Keratinocyte (primary cell): ENCODE data around the gene TBC1D14.

Experiments used
- CTCF ChIP-seq, 3 experiments: IDR thresholded peaks in 1 of 3; conservative IDR thresholded peaks in 1 of 3; optimal IDR thresholded peaks in 1 of 3; 2 replicates in 2 of 3; 3 replicates in 1 of 3; pipeline versions ENCODE3 to v1.5.1; 2011; ENCODE audit warnings: low read length in 3 of 3, mild to moderate bottlenecking in 3 of 3, moderate library complexity in 2 of 3, control low read depth in 1 of 3, inconsistent platforms in 1 of 3; ENCODE audit not compliant: insufficient read depth in 2 of 3; ENCODE audit errors: extremely low read depth in 1 of 3
- EZH2 ChIP-seq: IDR thresholded peaks from one replicate; pipeline ENCODE4 v1.6.1; 2012; ENCODE audit warnings: inconsistent platforms, mild to moderate bottlenecking, low read length, moderate library complexity

DNA sequence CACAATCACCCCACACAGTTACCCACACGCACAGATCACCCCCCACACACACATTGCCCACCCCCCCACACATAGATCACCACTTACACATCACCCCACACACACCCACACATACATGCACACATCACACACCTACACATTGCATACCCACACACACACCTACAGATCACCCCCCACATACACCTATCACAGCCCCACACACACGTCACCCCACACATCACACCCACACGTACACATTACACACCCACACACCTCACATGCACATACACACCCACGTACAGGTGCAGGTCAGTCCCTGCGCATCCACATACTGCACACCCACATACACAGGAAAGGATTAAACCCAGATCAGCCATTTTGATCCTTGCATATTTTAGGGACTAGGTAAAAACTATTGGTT lies 118.3 kb downstream of the TBC1D14 start:
- TF ChIP-seq CTCF (optimal IDR thresholded peaks at IDR 0.05 in 1 of 3, IDR thresholded peaks at IDR 0.05 in 1 of 3, conservative IDR thresholded peaks at IDR 0.05 in 1 of 3; ENCODE audit: extremely low read depth in 1 of 3, insufficient read depth in 2 of 3, low read length in 3 of 3) (no peak), EZH2 (no peak)
